GM21447 (cell line): ENCODE data around the gene NLRP8.
"Not testable (repeated sequence)": the region's sequence is repeated elsewhere in the genome, so short reads cannot be mapped to it uniquely, and the experiment has no call there.

Experiments
- ATAC-seq: cut with Tn5 transposase; IDR thresholded peaks from one replicate; pipeline ENCODE4 v1.9.1; 2021; ENCODE audit not compliant: unreplicated experiment

Gene NLRP8

DNA sequence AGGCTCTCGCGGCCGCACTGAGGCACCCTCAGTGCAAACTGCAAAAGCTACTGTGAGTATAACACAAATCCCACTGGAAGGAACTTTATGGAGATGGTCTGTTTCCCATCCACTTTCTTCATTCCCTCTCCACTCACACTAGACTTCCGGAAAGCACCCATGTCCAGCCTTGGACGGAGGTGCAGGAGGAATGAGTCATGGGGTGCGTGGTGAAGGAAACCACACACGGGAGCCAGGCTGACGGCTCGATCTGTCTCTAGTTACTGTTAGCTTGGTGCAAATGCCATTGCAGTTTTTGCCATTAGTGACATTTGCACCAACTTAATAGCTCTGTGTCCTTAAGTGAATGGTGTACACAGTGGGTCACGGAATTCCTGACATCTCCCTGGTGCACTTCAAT, 14.6 kb downstream of the NLRP8 start:
- no peak for ATAC-seq

DNA sequence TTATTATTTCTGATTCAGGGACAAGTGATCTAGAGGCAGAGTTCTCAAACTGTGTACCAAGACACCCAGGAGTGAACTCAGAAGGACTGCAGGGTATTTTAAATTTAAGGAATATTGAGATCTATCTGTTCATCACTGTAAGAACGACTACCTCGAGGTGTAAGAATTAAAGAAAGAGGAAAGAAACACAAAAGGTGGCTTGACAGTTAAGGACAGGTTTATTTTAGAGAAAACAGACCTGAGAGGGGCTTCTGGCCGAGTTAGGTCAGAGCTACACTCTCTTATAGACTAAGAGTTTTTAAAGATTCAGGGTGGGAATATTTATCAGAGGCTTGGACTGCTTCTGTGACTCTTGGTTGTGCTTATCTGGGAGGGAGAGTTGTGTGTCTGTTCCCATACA, 26.4 kb downstream of the NLRP8 start:
- ATAC-seq = no peak

DNA sequence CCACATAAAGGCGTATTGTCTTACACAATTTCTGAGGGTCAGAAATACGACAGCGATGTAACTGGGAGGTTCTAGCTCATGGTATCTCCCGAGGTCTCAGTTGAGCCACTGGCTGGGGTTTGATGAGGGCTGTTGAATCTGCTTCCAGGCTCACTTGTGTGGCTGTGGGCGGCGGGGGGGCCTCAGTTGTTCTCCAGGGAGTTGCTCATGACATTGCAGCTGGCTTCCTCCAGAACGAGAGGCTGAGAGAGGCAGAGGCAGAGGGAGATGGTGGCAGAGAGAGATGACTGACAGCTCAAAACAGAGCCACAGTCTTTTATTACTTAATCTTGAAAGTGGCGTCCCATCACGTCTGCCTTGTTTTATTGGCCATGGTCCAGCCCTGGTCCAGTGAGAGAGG, 32.8 kb downstream of the NLRP8 start:
- no peak for ATAC-seq

DNA sequence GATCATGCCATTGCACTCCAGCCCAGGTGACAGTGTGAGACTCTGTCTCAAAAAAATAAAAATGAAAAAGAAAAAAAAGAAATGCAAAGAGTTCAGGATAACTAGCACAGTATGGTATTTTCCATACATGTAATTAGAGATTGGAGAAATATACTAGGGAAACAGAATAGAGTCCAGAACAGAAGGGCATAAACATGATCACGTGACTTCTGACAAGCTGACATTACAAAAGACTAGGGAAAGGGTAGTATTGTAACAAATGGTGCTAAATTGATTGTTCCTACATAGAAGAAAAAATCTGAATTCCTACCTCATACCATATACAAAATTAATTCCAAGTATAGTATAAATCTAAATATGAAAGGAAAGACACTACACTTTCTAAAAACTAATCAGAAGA, 37.6 kb downstream of the NLRP8 start:
- no peak for ATAC-seq

DNA sequence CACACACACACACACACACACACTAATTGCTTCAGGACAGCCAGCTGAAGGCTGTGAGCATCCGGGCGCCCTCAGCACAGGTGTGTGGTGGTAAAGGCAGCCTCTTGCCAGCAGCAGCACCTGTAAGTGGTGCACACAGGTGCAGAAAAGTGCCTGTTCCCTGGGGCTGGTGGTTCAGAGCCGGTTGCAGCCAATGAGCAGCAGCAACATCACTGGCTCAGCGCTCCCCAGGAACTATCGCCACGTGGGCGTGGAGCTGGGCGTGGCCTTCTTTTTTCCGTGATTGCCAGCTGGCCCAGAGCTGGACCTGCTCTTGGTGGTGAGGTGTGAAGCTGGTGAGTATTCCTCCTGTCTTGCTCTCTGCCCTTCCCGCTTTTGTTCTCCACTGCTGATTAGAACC, 38.9 kb downstream of the NLRP8 start, which contains the start of gene NLRP5:
Gene NLRP5, plus strand, starts transcription at position 289 of the 400 bp plus-strand sequence.
- ATAC-seq = no peak

DNA sequence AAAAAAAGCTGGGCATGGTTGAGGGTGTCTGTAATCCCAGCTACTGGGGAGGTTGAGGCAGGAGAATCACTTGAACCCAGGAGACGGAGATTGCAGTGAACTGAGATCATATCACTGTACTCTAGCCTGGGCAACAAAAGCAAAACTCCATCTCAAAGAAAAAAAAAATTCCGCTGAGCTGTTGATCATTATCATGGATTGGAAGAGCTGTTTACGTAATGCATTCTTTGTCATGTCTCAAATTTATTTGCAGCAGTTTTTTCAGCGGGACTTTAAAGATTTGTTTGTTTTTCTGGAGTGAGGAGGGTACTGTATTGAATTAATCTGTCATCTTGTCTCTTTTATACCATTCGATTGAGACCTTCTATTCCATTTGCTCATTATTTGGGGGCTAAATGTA, 43.2 kb downstream of the NLRP8 start:
- no peak for ATAC-seq

DNA sequence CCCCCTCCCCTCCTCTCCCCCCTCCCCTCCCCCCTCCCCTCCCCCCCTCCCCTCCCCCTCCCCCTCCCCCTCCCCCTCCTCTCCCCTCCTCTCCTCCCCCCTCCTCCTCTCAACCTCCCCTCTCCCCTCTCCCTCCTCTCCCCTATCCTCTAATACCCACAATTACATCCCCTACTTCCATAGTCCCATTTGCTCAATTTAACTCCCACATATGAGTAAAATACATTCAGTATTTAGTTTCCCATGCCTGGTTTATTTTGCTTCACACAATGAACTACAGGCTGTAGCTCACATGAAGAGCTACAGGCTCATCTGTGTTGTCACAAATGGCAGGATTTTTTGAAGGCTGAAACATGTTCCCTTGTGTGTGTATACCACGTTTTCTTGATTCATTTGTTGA, 45.9 kb downstream of the NLRP8 start:
- ATAC-seq = no peak

DNA sequence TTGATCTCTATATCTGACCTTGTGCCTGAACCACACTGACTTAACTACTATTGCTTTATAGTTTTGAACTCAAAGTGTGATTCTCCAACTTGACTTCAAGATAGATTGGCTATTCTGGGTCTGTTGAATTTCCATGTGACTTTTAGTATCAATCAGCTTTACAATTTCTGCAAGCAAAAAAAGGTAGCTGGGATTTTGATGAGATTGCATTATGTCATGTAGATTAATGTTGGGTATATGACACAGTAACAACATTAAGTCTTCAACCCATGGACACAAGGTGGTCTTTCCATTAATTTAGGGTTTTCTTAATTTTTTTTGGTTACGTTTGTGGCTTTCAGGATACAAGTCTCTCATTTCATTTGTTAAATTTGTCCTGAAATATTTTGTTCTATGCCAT, 67.1 kb downstream of the NLRP8 start:
- ATAC-seq = no peak

DNA sequence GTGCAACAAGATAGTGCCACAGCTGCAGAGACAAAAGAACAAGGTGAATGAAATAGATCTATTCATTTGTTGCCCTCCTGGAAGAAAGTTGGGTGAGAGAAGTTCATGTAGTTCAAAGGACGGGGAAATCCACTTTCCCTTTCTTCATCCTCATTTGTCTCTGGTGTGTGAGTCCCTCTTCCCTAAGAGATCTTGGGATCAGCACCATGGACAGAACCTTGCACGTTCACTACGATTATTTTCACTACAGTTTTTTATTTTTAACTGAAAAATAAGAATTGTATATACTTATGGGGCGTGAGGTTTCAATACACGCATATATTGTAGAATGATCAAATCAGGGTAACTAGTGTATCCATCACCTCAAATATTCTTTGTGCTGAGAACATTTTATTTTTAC, 68.1 kb downstream of the NLRP8 start:
- no peak for ATAC-seq

DNA sequence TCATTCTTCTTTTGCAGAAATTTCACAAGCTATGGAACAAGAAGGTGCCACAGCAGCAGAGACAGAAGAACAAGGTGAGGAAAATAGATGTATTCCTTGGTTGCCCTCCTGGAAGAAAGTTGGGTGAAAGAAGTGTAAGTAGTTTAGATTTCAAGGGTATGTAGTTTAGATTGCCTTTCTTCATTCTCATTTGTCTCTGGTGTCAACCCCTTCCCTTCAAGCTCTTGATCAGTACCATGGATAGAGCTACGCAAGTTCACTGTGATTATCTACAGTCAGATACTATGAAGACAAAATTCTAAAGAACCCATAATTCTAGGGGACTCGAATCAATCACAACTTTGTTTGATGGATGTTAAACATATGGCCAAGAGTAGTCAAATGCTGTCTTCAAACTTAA, 71.7 kb downstream of the NLRP8 start:
- not testable (repeated sequence) for ATAC-seq

DNA sequence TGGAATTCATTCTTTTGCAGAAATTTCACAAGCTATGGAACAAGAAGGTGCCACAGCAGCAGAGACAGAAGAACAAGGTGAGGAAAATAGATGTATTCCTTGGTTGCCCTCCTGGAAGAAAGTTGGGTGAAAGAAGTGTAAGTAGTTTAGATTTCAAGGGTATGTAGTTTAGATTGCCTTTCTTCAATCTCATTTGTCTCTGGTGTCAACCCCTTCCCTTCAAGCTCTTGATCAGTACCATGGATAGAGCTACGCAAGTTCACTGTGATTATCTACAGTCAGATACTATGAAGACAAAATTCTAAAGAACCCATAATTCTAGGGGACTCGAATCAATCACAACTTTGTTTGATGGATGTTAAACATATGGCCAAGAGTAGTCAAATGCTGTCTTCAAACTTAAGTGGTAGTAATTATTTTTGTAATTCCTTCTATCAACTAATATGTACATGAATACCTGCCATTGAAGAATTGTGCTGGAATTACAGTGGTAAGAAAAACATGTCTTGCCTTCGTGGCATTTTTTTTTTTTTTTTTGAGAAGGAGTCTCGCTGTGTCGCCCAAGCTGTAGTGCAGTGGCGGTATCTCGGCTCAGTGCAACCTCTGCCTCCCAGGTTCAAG, 72.8 kb downstream of the NLRP8 start:
- ATAC-seq = not testable (repeated sequence)

DNA sequence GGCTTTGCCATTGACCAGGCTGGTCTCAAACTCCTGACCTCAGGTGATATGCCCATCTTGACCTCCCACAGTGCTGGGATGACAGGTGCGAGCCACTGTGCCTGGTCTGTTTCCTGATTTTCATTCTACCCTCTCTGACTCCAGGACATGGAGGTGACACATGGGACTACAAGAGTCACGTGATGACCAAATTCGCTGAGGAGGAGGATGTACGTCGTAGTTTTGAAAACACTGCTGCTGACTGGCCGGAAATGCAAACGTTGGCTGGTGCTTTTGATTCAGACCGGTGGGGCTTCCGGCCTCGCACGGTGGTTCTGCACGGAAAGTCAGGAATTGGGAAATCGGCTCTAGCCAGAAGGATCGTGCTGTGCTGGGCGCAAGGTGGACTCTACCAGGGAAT, 79.1 kb downstream of the NLRP8 start:
- no peak for ATAC-seq
